ENCODE measurements around the gene TRIM31.
A peak's percentile ranks its signal among the peaks of the same experiment; 100 is the strongest.
"Not testable (repeated sequence)": the region's sequence is repeated elsewhere in the genome, so short reads cannot be mapped to it uniquely, and the experiment has no call there.

TRIM31 gene

GRCh38 chr6:30149234-30149633 lies 36.3 kb upstream of the TRIM31 start:
- DNase-seq, result no peak

- DNase-seq, result no peak
Observed at GRCh38 chr6:30147096-30147495, 34.2 kb upstream of the TRIM31 start.

GRCh38 chr6:30145818-30146217 lies 32.9 kb upstream of the TRIM31 start:
- no peak for DNase-seq

GRCh38 chr6:30144811-30145210 lies 31.9 kb upstream of the TRIM31 start:
- no peak for DNase-seq

- DNase-seq, result no peak
Observed at GRCh38 chr6:30143780-30144179, 30.9 kb upstream of the TRIM31 start.

GRCh38 chr6:30142665-30143064 lies 29.8 kb upstream of the TRIM31 start:
- DNase-seq, result no peak

- DNase-seq, result not testable (repeated sequence)
Observed at GRCh38 chr6:30140240-30140639, 27.4 kb upstream of the TRIM31 start.

GRCh38 chr6:30136570-30137286 lies 23.8 kb upstream of the TRIM31 start:
- DNase-seq, result no peak

- DNase-seq, result no peak
Observed at GRCh38 chr6:30135757-30136156, 22.9 kb upstream of the TRIM31 start, which contains the start of gene TRIM40. TSS of gene TRIM40 (plus strand) at chr6:30136140. CDS start at chr6:30137037, 897 bp downstream.

GRCh38 chr6:30135147-30135546 lies 22.3 kb upstream of the TRIM31 start:
- no peak for DNase-seq

- DNase-seq, result no peak
Observed at GRCh38 chr6:30131947-30132497, 19.1 kb upstream of the TRIM31 start.

- DNase-seq, result peak; percentile 6
Observed at GRCh38 chr6:30130887-30131862, 18.3 kb upstream of the TRIM31 start.

GRCh38 chr6:30130179-30130679 lies 17.3 kb upstream of the TRIM31 start:
- DNase-seq, result no peak

- DNase-seq, result no peak
Observed at GRCh38 chr6:30129265-30130178, 16.6 kb upstream of the TRIM31 start.

GRCh38 chr6:30127238-30128093 lies 14.6 kb upstream of the TRIM31 start:
- DNase-seq, result no peak

- DNase-seq, result no peak
Observed at GRCh38 chr6:30122515-30122914, 9.6 kb upstream of the TRIM31 start.

GRCh38 chr6:30121446-30122366 lies 8.8 kb upstream of the TRIM31 start:
- no peak for DNase-seq

- not testable (repeated sequence) for DNase-seq
Observed at GRCh38 chr6:30118691-30119090, 5.8 kb upstream of the TRIM31 start.

GRCh38 chr6:30116724-30117123 lies 3.8 kb upstream of the TRIM31 start:
- no peak for DNase-seq

GRCh38 chr6:30113841-30114240 lies 951 bp upstream of the TRIM31 start:
- DNase-seq, result no peak
